ENCODE measurements around the gene SH2D6. TPM values are rescaled to one million over a fixed set of nuclear protein-coding genes. Genes with fewer than 3 reads are reported as not detected.

The SH2D6 gene
- total and polyA plus RNA-seq, 12 donors: 0.06 to 0.72 (median 0.51) TPM; not detected in 9

DNA sequence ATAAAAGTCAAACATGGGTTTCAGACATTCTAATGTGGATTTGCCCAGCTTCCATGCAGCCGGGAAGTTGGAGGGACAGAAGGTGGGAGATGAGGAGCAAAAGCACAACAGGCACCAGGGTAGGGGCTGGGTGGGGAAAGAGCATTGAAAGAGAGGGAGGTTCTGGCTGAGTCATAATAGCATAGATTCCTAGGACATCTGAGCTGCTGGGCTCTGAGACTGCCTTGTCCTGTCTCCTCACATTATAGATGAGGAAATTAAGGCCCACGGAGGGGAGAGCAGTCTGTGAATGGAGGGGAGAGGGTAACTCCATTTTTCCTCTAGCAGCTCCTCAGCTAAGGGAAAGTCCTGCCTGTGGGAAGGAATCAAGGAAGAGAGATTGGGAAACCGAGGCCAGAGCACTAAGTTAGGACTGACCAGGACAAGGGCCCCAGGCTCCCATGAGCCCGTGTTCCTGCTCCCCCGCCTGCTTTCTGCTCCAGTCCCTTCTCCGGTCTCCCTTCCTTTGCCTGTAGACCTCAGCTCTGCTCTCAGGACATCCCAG, 26.2 kb downstream of the SH2D6 start:
- intact Hi-C loops (cut with DNase I): loop anchor here in 1 of 10 donors (5.0 kb wide), 1 partner anchor 53 kb away; no protein-coding TSS in a partner anchor
- peak overlapping the region in 3 of 10 donors; percentile 43 to 74 (median 65) for H3K27ac ChIP-seq

GRCh38 chr2:85445316-85446295, 27.1 kb downstream of the SH2D6 start:
- Histone ChIP-seq H3K27ac (peak overlapping the region; percentile 18 to 76 (median 66)), H3K4me3 (no peak overlapping the region), H3K4me1 (peaks cover 0 to 28% (median 12%) of the 10 kb centered on the region in 9 donors), H3K27me3 (no peaks in the 10 kb centered on the region), H3K36me3 (no peaks in the 10 kb centered on the region), H3K9me3 (no peaks in the 10 kb centered on the region)
- intact Hi-C loops (cut with DNase I): loop anchor here in 1 of 10 donors (5.0 kb wide), 1 partner anchor 52 kb away; no protein-coding TSS in a partner anchor
- TF ChIP-seq, protein P1, sequence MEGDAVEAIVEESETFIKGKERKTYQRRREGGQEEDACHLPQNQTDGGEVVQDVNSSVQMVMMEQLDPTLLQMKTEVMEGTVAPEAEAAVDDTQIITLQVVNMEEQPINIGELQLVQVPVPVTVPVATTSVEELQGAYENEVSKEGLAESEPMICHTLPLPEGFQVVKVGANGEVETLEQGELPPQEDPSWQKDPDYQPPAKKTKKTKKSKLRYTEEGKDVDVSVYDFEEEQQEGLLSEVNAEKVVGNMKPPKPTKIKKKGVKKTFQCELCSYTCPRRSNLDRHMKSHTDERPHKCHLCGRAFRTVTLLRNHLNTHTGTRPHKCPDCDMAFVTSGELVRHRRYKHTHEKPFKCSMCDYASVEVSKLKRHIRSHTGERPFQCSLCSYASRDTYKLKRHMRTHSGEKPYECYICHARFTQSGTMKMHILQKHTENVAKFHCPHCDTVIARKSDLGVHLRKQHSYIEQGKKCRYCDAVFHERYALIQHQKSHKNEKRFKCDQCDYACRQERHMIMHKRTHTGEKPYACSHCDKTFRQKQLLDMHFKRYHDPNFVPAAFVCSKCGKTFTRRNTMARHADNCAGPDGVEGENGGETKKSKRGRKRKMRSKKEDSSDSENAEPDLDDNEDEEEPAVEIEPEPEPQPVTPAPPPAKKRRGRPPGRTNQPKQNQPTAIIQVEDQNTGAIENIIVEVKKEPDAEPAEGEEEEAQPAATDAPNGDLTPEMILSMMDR (IDR thresholded peaks at IDR 0.05): no peak
- WGBS, 2 donors: 90 to 93% methylated on average over 5 of the region's 5 CpGs
- peak; percentile 26 to 81 (median 78) for ATAC-seq
- peak in 1 of 2 donors; percentile 57 for DNase-seq

More for the DNA sequence above, 26.2 kb downstream of the SH2D6 start:
- TF ChIP-seq, protein P1 (IDR thresholded peaks at IDR 0.05): no peak
- ATAC-seq (no peak), DNase-seq (no peak)
- WGBS, 2 donors: 89 to 93% methylated on average over 6 of the region's 6 CpGs
- H3K9me3 ChIP-seq: no peaks in the 10 kb centered on the region
- H3K4me1 ChIP-seq: peaks cover 0 to 28% (median 12%) of the 10 kb centered on the region in 9 donors
- no peak overlapping the region for H3K4me3 ChIP-seq
- H3K27me3 ChIP-seq: no peaks in the 10 kb centered on the region
- no peaks in the 10 kb centered on the region for H3K36me3 ChIP-seq

GRCh38 chr2:85446296-85447221, 28.0 kb downstream of the SH2D6 start:
- H3K27ac ChIP-seq: peak overlapping the region; percentile 18 to 76 (median 66)
- WGBS, 2 donors: 72 to 79% methylated on average over 14 of the region's 14 CpGs
- ATAC-seq: peak in 6 of 8 donors; percentile 10 to 33 (median 19)
- no peaks in the 10 kb centered on the region for H3K27me3 ChIP-seq
- no peak for DNase-seq
- H3K4me1 ChIP-seq: peaks cover 0 to 25% (median 12%) of the 10 kb centered on the region in 9 donors
- TF ChIP-seq, protein P1 (IDR thresholded peaks at IDR 0.05): no peak
- no peaks in the 10 kb centered on the region for H3K36me3 ChIP-seq
- intact Hi-C loops (cut with DNase I): loop anchor here in 1 of 10 donors (5.0 kb wide), 1 partner anchor 51 kb away; no protein-coding TSS in a partner anchor
- no peaks in the 10 kb centered on the region for H3K9me3 ChIP-seq
- H3K4me3 ChIP-seq: no peak overlapping the region
